K562 (cell line): ENCODE results near the gene DCTN5. TPM values are rescaled to one million over a fixed set of nuclear protein-coding genes. Genes with fewer than 3 reads are reported as not detected.

ENCODE experiments used
- CLOCK ChIP-seq: fragments of 250-450 bp; sonication (Bioruptor Pico); IDR thresholded peaks from 2 replicates; pipeline ENCODE4 v1.4.0; 2020; ENCODE audit warnings: mild to moderate bottlenecking, moderate library complexity, borderline replicate concordance
- DACH1 ChIP-seq: fragments of 450-650 bp; IDR thresholded peaks from 2 replicates; pipeline ENCODE4 v1.6.1; 2018; ENCODE audit not compliant: partially characterized antibody
- E2F5 ChIP-seq: sonication (generic); formaldehyde crosslinking; IDR thresholded peaks from 2 replicates; pipeline ENCODE4 v1.8.0; 2022; ENCODE audit warnings: mild to moderate bottlenecking, missing genetic modification reagents
- ELF2 ChIP-seq: fragments of 250-450 bp; sonication (Bioruptor Pico); IDR thresholded peaks from 2 replicates; pipeline ENCODE4 v1.5.0; 2021; ENCODE audit warnings: mild to moderate bottlenecking
- ELK3 ChIP-seq: fragments of 450-650 bp; formaldehyde crosslinking; IDR thresholded peaks from 2 replicates; pipeline ENCODE4 v1.4.0; 2020; ENCODE audit warnings: mild to moderate bottlenecking
- ILK ChIP-seq: fragments of 450-650 bp; IDR thresholded peaks from 2 replicates; pipeline ENCODE4 v1.6.1; 2016; ENCODE audit warnings: missing genetic modification characterization, low read depth, mild to moderate bottlenecking, missing compliant biosample characterization, moderate library complexity, borderline replicate concordance
- KDM5B ChIP-seq: fragments of 200-600 bp; sonication (generic); IDR thresholded peaks from 2 replicates; pipeline ENCODE4 v1.6.1; 2012; ENCODE audit warnings: low read depth, mild to moderate bottlenecking, moderate library complexity, low read length, control low read depth, inconsistent platforms; ENCODE audit not compliant: insufficient replicate concordance
- MAFG ChIP-seq: fragments of 450-650 bp; conservative IDR thresholded peaks from 2 replicates; pipeline ENCODE4 v1.6.1; 2016; ENCODE audit warnings: missing genetic modification characterization, missing compliant biosample characterization
- NCOR1 ChIP-seq: fragments of 450-650 bp; IDR thresholded peaks from 2 replicates; pipeline ENCODE4 v1.6.1; 2016; ENCODE audit warnings: mild to moderate bottlenecking, moderate library complexity
- NFE2L1 ChIP-seq: fragments of 450-650 bp; IDR thresholded peaks from 2 replicates; pipeline ENCODE4 v1.6.1; 2016; ENCODE audit warnings: missing genetic modification characterization, low read depth, mild to moderate bottlenecking, missing compliant biosample characterization, moderate library complexity, borderline replicate concordance
- PHF8 ChIP-seq: fragments of 200-600 bp; sonication (generic); IDR thresholded peaks from 2 replicates; pipeline ENCODE4 v1.6.1; 2012; ENCODE audit warnings: mixed run types, mild to moderate bottlenecking, inconsistent platforms, low read length, moderate library complexity, borderline replicate concordance
- PHTF2 ChIP-seq: fragments of 250-450 bp; sonication (Bioruptor Pico); IDR thresholded peaks from 2 replicates; pipeline ENCODE4 v1.5.0; 2021; ENCODE audit warnings: mild to moderate bottlenecking
- SMARCA4 ChIP-seq: fragments of 450-650 bp; IDR thresholded peaks from 2 replicates; pipeline ENCODE4 v1.6.1; 2016
- TBP ChIP-seq: optimal IDR thresholded peaks from 2 replicates; pipeline ENCODE3; 2011; ENCODE audit warnings: low read depth, low read length, improper control_type of control experiment
- TCF3 ChIP-seq: sonication (generic); formaldehyde crosslinking; IDR thresholded peaks from 2 replicates; pipeline ENCODE4 v1.4.0; 2020; ENCODE audit warnings: mild to moderate bottlenecking, missing genetic modification reagents
- THAP12 ChIP-seq: fragments of 250-450 bp; sonication (Bioruptor Pico); IDR thresholded peaks from 2 replicates; pipeline ENCODE4 v1.9.0; 2021; ENCODE audit warnings: mild to moderate bottlenecking, inconsistent platforms
- ZBED1 ChIP-seq: IDR thresholded peaks from 2 replicates; pipeline ENCODE4 v1.6.1; 2014
- ZNF511 ChIP-seq: sonication (generic); formaldehyde crosslinking; IDR thresholded peaks from 2 replicates; pipeline ENCODE4 v1.8.0; 2022; ENCODE audit warnings: mild to moderate bottlenecking, missing genetic modification reagents
- ZNF57 ChIP-seq: fragments of 450-650 bp; formaldehyde crosslinking; IDR thresholded peaks from 2 replicates; pipeline ENCODE4 v1.4.0; 2020; ENCODE audit warnings: mild to moderate bottlenecking, moderate library complexity
- ZNF830 ChIP-seq: fragments of 250-450 bp; sonication (Bioruptor Pico); IDR thresholded peaks from 2 replicates; pipeline ENCODE4 v1.5.0; 2021; ENCODE audit warnings: mild to moderate bottlenecking
- polyA plus RNA-seq, 8 experiments: library from polyadenylated mRNA; depleted of rRNA in 4 of 8; stranded (reverse) in 5 of 8; unstranded in 3 of 8; fragments of >200 nt; fragmentation: Nextera tagmentation in 2 of 8; fragmentation: Illumina TruSeq in 1 of 8; extraction: Ambion mirVana in 2 of 8; extraction: Trizol in 1 of 8; gene quantifications; 2 replicates each; pipeline versions ENCODE4 v1.2.1 to v1.2.3, GENCODE V29; 2011 to 2014; ENCODE audit warnings: inconsistent platforms in 1 of 8, missing spikeins in 1 of 8
- total RNA-seq, 7 experiments: library from RNA; depleted of rRNA in 6 of 7; stranded (reverse); fragments of >200 nt in 6 of 7; fragmentation: Illumina TruSeq in 2 of 7; extraction: Trizol in 2 of 7; gene quantifications; 2 replicates each; pipeline versions ENCODE4 v1.2.1 to v1.2.3, GENCODE V29; 2011 to 2021; ENCODE audit warnings: low replicate concordance in 1 of 7

Gene DCTN5
- total and polyA plus RNA-seq, 9 of the 15 experiments (the other 6 are each of a cell fraction or from before 2014, with no cell fraction given): 35.8 to 149 (median 75.9) TPM

- no peak; the same call in 1 of the 2 replicates for TF ChIP-seq E2F5 (CRISPR knock-in tag)
- no peak for TF ChIP-seq ZBED1
- 0 out of 2 replicates have a peak, but pooled peaks have one; percentile 47 for TF ChIP-seq ZNF511 (CRISPR knock-in tag)
- TF ChIP-seq ZNF830: peak; percentile 48; the same call in 1 of the 2 replicates
- peak; percentile 46; the same call in 1 of the 2 replicates for TF ChIP-seq THAP12 (CRISPR knock-in tag)
- no peak for TF ChIP-seq MAFG
- no peak for TF ChIP-seq PHTF2 (CRISPR knock-in tag)
- peak; percentile 94 for TF ChIP-seq DACH1
- TF ChIP-seq TBP: peak; percentile 78
- TF ChIP-seq ELF2 (CRISPR knock-in tag): 0 out of 2 replicates have a peak, but pooled peaks have one; percentile 52
- TF ChIP-seq NFE2L1: no peak
- TF ChIP-seq CLOCK (CRISPR knock-in tag): no peak
- peak; percentile 76 for TF ChIP-seq KDM5B
- peak; percentile 39; the same call in 1 of the 2 replicates for TF ChIP-seq TCF3
- TF ChIP-seq SMARCA4: peak; percentile 6; the same call in 1 of the 2 replicates
- no peak for TF ChIP-seq ZNF57 (CRISPR knock-in tag)
- TF ChIP-seq ILK: no peak
- no peak for TF ChIP-seq ELK3
- TF ChIP-seq PHF8: peak; percentile 93; the same call in 1 of the 2 replicates
- TF ChIP-seq NCOR1: 0 out of 2 replicates have a peak, but pooled peaks have one; percentile 23
These were observed at the start of gene DCTN5, which contains the start of gene PALB2 (continued) for GRCh38 chr16:23640931-23641765.
